Heart left ventricle (tissue), 16 donors: ENCODE results near the gene BFAR. TPM values are rescaled to one million over a fixed set of nuclear protein-coding genes. Genes with fewer than 3 reads are reported as not detected.
"Not testable (repeated sequence)": the region's sequence is repeated elsewhere in the genome, so short reads cannot be mapped to it uniquely, and the experiment has no call there.

Experiments
- ATAC-seq, 4 donors: fragments of 200-7000 bp; cut with Tn5 transposase; one replicate each; pipeline ENCODE4 v1.9.1; 2020 to 2022; ENCODE audit warnings: moderate library complexity in 4 of 4, mild to moderate bottlenecking in 3 of 4, moderate number of reproducible peaks in 1 of 4
- DNase-seq, 5 donors: peaks; one replicate each; pipeline ENCODE4 v3.0.0-alpha.2; 2020
- H3K27ac ChIP-seq, 12 donors: fragments of 200-600 bp; sonication (generic) in 4 of 12; one replicate each; pipeline versions ENCODE4 v1.5.0 to v1.8.0; 2016 to 2022; ENCODE audit warnings: mild to moderate bottlenecking in 2 of 12
- H3K27me3 ChIP-seq, 9 donors: fragments of 200-600 bp; sonication (generic) in 2 of 9; one replicate each; pipeline versions ENCODE4 v1.5.1 to v1.8.0; 2016 to 2022; ENCODE audit warnings: mild to moderate bottlenecking in 3 of 9
- H3K36me3 ChIP-seq, 9 donors: fragments of 200-600 bp; sonication (generic) in 2 of 9; one replicate each; pipeline versions ENCODE4 v1.5.0 to v1.8.0; 2018 to 2022; ENCODE audit warnings: mild to moderate bottlenecking in 2 of 9
- H3K4me1 ChIP-seq, 12 donors: fragments of 200-600 bp; sonication (generic) in 4 of 12; one replicate each; pipeline versions ENCODE4 v1.5.0 to v1.8.0; 2016 to 2022; ENCODE audit warnings: mild to moderate bottlenecking in 3 of 12
- H3K4me3 ChIP-seq, 12 donors: fragments of 200-600 bp; sonication (generic) in 4 of 12; one replicate each; pipeline versions ENCODE4 v1.5.0 to v1.8.0; 2017 to 2022; ENCODE audit warnings: mild to moderate bottlenecking in 9 of 12, moderate library complexity in 4 of 12
- H3K9me3 ChIP-seq, 12 donors: fragments of 200-600 bp; sonication (generic) in 4 of 12; one replicate each; pipeline versions ENCODE4 v1.5.0 to v1.8.0; 2016 to 2022; ENCODE audit warnings: mild to moderate bottlenecking in 1 of 12
- CTCF ChIP-seq, 12 donors: fragments of 200-600 bp; sonication (generic) in 4 of 12; IDR thresholded peaks; one replicate each; pipeline versions ENCODE4 v1.5.0 to v1.8.0; 2018 to 2022; ENCODE audit warnings: antibody characterized with exemption in 12 of 12, mild to moderate bottlenecking in 5 of 12
- POLR2A ChIP-seq, 2 donors: fragments of 450-650 bp; IDR thresholded peaks; one replicate each; pipeline ENCODE4 v1.6.1; 2017; ENCODE audit warnings: antibody characterized with exemption in 2 of 2, mild to moderate bottlenecking in 2 of 2, moderate library complexity in 2 of 2
- WGBS, 4 donors: extraction: QIAGEN DNeasy Blood & Tissue Kit in 2 of 4; methylation state at CpG; one replicate each; pipeline versions ENCODE4 v1.1.5 to v1.1.7; 2013 to 2018; 5-methylcytosine and 5-hydroxymethylcytosine counted together
- intact Hi-C, 10 donors: fragments of 100-400 bp; cut with DNase I; formaldehyde crosslinking; loops; one replicate each; pipeline versions ENCODE4 v1.11.1 to v1.14.2; 2022
- polyA plus RNA-seq, 2 donors: library from polyadenylated mRNA; stranded (reverse); fragments of 200-250 nt; gene quantifications; one replicate each; pipeline ENCODE4 v1.2.3, GENCODE V29; 2013
- total RNA-seq, 9 donors: library from RNA; depleted of rRNA in 2 of 9; stranded (reverse); fragments of >200 nt in 2 of 9; fragmentation: NEBNext Ultra II Directional in 3 of 9; extraction: Animal tissue kit (Norgen Biotek cat#: 25700) in 3 of 9; gene quantifications; one replicate each; pipeline versions ENCODE4 v1.1.0 to v1.2.4, GENCODE V29; 2016 to 2023
- donor health status: ischemic (EF 13 %, LVEDD 7.1; RV severe dilation, severe dysfunction).
- donor health status: healthy with polysubstance abuse.
- donor health status: DM: no; HTN: yes; CAD: no.
- donor health status: DM: no; HTN: no; CAD: no.
- donor health status: ischemic (EF 25% LVEDD 6.9; RV normal size, moderate dysfunction).
- donor health status: ischemic (EF 25% LVEDD 5.7; RV mildly dilated, moderate dysfunction).
- donor health status: healthy.
- donor health status: DM: yes; HTN: yes; CAD: no.
- donor health status: ischemic (EF 35%, LVEDD 5.7; RV mildly dilated, moderate dysfunction).
- donor health status: nonischemic (EF 11% LVEDD 7.7; RV severe dilation, severe dysfunction).
- donor health status: DM: yes; HTN: yes; CAD: no.
- donor health status: PGD.
- donor health status: ischemic (EF 29% LVEDD 5.4; RV normal size, mild dysfunction).
- donor health status: nonischemic (EF 23%, LVEDD 6.1; RV moderate dilation, normal function).

The BFAR gene
- total and polyA plus RNA-seq, 11 donors = 21.5 to 52.6 (median 37.2) TPM

DNA sequence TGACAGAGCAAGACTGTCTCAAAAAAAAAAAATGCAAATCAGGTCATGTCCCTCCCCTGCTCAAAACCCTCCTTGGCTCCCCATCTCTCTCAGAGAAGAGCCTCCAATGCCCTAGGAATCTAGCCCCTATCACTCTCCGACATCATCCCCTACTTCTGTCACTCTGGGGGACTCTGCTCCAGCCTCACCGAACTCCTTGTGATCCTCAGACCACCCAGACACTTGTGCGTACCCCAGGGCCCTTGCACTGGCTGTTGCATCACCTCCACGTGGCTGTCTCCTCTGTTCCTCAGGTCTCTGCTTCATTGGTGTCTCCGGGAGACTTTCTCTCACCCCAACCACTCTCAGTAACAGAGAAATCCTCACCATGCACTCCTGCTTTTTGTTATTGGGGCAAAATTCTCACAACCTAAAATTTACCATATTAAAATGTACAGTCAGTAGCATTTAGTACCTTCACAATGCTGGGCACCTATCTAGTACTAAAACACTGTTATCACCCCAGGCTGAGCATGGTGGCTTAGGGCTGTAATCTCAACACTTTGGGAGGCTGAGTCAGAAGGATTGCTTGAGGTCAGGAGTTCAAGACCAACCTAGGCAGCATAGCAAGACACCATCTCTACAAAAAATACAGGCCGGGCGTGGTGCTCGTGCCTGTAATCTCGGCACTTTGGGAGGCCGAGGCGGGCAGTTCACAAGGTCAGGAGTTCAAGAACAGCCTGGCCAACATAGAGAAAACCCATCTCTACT, 46.2 kb downstream of the BFAR start:
- Histone ChIP-seq H3K4me1 (no peaks in the 10 kb centered on the region), H3K27ac (no peak overlapping the region), H3K4me3 (no peak overlapping the region), H3K36me3 (no peaks in the 10 kb centered on the region), H3K27me3 (no peaks in the 10 kb centered on the region), H3K9me3 (no peaks in the 10 kb centered on the region)
- 74 to 80% (median 77%) methylated on average over 11 of the region's 11 CpGs for WGBS, 4 donors
- TF ChIP-seq CTCF (IDR thresholded peaks at IDR 0.05) (no peak), POLR2A (IDR thresholded peaks at IDR 0.05) (no peak)
- intact Hi-C loops = no loop called here
- no peak for ATAC-seq
- DNase-seq = no peak

DNA sequence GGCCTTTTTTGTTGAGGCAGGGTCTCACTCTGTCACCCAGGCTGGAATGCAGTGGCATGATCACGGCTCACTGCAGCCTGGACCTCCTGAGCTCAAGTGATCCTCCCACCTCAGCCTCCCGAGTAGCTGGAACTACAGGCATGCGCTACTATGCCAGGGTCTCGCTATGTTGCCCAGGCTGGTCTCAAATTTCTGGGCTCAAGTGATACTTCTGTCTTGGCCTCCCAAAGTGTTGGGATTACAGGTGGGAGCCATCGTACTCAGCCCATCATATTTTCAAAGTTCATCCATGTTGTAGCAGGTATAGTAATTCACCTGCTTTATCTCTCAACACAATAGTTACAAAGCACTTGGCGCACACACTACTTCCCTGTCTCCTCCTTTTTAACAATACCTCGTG, 47.6 kb downstream of the BFAR start:
- H3K9me3 ChIP-seq, H3K4me1 ChIP-seq, H3K36me3 ChIP-seq, ATAC-seq, intact Hi-C loops, DNase-seq, H3K27me3 ChIP-seq, H3K4me3 ChIP-seq, H3K27ac ChIP-seq: not testable (repeated sequence)
- WGBS, 4 donors = 71 to 87% (median 85%) methylated on average over 3 to 7 of the region's 7 CpGs

- no peak for TF ChIP-seq CTCF (IDR thresholded peaks at IDR 0.05)
- no peak for TF ChIP-seq POLR2A (IDR thresholded peaks at IDR 0.05)
- Histone ChIP-seq H3K36me3 (no peaks in the 10 kb centered on the region), H3K4me3 (no peak overlapping the region), H3K4me1 (no peaks in the 10 kb centered on the region), H3K27ac (no peak overlapping the region), H3K27me3 (no peaks in the 10 kb centered on the region), H3K9me3 (no peaks in the 10 kb centered on the region)
- intact Hi-C loops = no loop called here
- 90 to 94% (median 93%) methylated on average over 4 of the region's 4 CpGs for WGBS, 4 donors
- no peak for DNase-seq
- no peak for ATAC-seq
Measured at GRCh38 chr16:14681115-14681514, 48.4 kb downstream of the BFAR start.

- intact Hi-C loops = no loop called here
- ATAC-seq (no peak), DNase-seq (no peak)
- H3K27ac ChIP-seq = no peak overlapping the region
- H3K27me3 ChIP-seq = no peaks in the 10 kb centered on the region
- no peaks in the 10 kb centered on the region for H3K9me3 ChIP-seq
- TF ChIP-seq CTCF (IDR thresholded peaks at IDR 0.05) (no peak), POLR2A (IDR thresholded peaks at IDR 0.05) (no peak)
- H3K4me1 ChIP-seq = no peaks in the 10 kb centered on the region
- H3K36me3 ChIP-seq = no peaks in the 10 kb centered on the region
- 92 to 98% (median 96%) methylated on average over 8 of the region's 8 CpGs for WGBS, 4 donors
- H3K4me3 ChIP-seq = no peak overlapping the region
Measured at GRCh38 chr16:14682121-14682520, 49.4 kb downstream of the BFAR start.

- ATAC-seq, H3K4me1 ChIP-seq, H3K4me3 ChIP-seq, H3K9me3 ChIP-seq, H3K27ac ChIP-seq, H3K27me3 ChIP-seq, DNase-seq, H3K36me3 ChIP-seq, intact Hi-C loops: not testable (repeated sequence)
- 59 to 66% (median 62%) methylated on average over 15 of the region's 15 CpGs for WGBS, 4 donors
Measured at GRCh38 chr16:14685870-14686793, 53.4 kb downstream of the BFAR start.

GRCh38 chr16:14694129-14694528, 61.4 kb downstream of the BFAR start, which contains the start of gene PLA2G10:
Gene PLA2G10 (minus strand): TSS chr16:14694308. CDS start chr16:14694229, 79 bp downstream.
- DNase-seq, H3K36me3 ChIP-seq, H3K4me3 ChIP-seq, intact Hi-C loops, ATAC-seq, H3K9me3 ChIP-seq, H3K27me3 ChIP-seq, H3K27ac ChIP-seq, H3K4me1 ChIP-seq: not testable (repeated sequence)
- WGBS, 4 donors = no CpG with 5 or more reads among the region's 28 CpGs

DNA sequence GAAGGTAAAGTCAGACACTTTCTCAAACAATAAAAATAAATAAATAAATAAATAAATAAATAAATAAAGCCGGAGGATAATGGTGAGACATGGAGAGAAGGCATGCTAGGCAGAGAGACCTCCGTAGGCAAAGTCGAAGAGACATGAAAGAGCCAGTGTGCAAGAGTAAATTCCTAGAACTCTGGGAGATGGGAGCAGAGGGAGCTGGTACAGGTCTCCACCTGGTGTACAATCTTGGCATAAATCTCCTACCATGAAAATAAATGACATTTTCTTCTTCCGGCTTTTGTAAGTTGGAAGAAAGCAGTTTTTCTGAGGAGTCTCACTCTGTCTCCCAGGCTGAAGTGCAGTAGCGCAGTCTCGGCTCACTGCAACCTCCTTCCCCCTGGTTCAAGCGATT, 69.1 kb downstream of the BFAR start:
- ATAC-seq, intact Hi-C loops: not testable (repeated sequence)

More for the DNA sequence above, 69.1 kb downstream of the BFAR start:
- not testable (repeated sequence) for H3K4me3 ChIP-seq, H3K27me3 ChIP-seq, H3K4me1 ChIP-seq, DNase-seq, H3K36me3 ChIP-seq, H3K27ac ChIP-seq, H3K9me3 ChIP-seq
- WGBS, 4 donors = 38 to 51% (median 50%) methylated on average over 1 to 2 of the region's 7 CpGs; no CpG with 5 or more reads in 1 of the 4 donors
